Kidney capillary endothelial cell (primary cell): ENCODE results near the gene BCL2L1.
"Not testable (repeated sequence)": the region's sequence is repeated elsewhere in the genome, so short reads cannot be mapped to it uniquely, and the experiment has no call there.

ENCODE experiments used
- DNase-seq: peaks from one replicate; pipeline ENCODE4 v3.0.0-alpha.2; 2018; ENCODE audit warnings: low spot score

The BCL2L1 gene

DNA sequence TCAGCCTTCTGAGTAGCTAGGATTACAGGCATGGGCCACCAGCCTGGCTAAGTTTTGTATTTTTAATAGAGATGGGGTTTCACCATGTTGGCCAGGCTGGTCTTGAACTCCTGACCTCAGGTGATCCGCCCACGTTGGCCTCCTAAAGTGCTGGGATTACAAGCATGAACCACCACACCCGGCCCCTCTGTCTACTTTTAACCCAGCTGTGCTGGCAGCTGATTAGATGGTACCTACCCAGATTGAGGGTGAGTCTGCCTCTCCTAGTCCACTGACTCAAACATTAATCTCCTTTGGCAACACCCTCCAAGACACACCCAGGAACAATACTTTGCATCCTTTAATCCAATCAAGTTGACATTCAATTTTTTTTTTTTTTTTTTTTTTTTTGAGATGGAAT is 74.6 kb downstream of the BCL2L1 start:
- not testable (repeated sequence) for DNase-seq

DNA sequence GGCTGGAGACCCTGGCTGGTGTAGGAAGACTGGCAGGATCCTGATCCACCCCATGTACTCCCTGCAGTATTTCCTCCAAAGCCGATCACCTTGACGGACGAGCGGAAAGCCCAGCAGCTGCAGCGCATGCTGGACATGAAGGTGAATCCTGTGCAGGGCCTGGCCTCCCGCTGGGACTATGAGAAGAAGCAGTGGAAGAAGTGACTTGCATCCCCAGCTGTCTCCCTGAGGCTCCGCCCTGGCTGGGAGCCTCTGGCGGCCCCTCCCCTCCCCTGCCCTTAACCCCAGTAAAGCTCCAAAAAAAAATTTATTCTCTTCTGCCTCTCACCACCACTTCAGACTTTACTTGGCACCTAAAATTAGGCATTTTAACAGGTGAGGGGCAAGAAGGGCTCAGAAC is 78.0 kb downstream of the BCL2L1 start:
- DNase-seq: no peak

DNA sequence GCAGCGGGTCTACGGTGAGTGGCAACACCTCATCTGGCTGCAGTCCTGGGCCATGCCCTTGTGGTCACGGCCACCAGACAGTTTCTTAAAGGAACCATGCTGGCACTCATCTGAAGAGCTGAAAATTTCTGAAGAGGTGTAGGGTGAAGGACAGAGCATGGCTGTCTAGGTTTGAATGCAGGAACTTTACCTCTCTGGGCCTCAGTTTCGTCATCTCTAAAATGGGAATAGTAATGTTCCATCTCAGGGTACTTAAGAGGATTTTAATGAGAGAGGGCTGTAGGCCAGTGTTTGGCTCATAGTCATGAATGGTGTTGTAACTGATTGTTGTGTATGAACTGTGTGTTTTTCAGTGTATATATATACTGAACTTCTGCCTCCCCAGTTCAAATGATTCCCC is 79.1 kb downstream of the BCL2L1 start:
- DNase-seq: no peak

DNA sequence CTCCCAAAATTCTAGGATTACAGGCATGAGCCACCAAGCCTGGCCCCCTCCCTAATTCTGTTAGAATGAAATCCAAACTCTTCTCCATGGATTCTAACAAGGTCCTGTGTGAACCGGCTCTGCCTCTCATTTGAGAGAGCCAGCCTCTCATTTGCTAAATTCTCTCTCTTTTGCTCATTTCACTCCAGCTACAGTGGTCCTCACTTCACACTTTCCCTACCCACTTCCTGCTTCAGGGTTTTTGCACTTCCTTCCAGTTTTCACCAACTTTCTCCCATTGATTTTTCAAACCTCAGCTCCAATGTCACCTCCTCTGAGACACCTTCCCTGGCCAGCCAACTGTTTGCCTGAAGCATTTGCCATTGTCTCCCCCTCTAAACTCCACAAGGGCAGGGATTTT is 79.8 kb downstream of the BCL2L1 start:
- no peak for DNase-seq

DNA sequence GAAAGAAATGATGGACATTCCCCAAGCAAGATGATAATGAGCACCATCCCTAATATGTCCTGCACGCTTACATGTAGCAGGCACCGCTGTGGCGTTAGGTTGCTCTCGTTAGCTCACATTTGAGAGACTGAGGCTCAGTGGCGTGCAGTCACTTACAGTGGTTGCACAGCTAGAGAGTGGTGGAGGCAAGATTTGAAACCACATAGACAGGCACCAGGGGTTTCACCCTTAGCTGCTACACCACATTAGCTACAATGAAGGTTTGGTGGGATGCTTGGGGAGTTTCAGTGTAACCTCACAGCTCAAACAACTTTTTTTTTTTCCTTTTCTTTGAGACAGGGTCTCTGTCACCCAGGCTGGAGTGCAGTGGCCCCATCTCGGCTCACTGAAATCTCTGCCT is 81.3 kb downstream of the BCL2L1 start:
- DNase-seq: no peak

DNA sequence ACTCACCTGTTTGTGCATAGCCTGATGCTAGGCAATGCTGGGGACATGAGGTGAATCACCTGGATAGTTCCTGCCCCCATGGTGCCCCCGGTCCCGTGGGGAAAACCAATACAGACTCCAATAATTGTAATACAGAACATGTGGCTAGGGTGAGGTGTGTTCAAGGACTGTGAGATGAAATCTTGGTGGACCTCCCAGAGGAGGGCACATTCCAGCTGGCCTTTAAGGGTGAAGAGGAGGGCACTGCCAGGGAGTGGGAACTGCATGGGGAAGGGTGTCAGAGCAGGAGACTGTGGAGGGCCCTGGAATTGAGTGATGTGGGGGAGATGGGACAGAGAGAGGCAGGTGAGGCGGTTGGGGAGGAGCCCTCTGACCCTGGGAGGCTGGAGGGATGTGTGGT is 82.4 kb downstream of the BCL2L1 start:
- no peak for DNase-seq

DNA sequence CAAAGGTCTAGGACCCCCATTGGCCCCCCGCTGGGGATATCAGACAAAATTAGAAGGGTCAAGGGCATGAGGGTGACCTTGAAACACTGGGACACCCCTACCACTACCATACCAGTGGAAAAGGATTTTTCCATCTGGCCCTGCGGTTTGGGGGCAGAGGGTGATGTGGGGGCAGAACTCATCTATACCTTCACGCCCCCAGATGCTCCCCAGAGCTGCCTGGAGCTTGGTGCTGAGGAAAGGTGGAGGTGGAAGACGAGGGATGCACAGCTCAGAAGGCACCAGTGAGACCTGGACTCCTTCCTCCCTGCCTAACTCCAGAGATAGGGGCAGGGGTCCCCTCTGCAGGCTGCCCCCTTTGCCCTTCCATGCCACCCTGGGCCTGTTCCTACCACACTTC is 83.9 kb downstream of the BCL2L1 start:
- DNase-seq: no peak

DNA sequence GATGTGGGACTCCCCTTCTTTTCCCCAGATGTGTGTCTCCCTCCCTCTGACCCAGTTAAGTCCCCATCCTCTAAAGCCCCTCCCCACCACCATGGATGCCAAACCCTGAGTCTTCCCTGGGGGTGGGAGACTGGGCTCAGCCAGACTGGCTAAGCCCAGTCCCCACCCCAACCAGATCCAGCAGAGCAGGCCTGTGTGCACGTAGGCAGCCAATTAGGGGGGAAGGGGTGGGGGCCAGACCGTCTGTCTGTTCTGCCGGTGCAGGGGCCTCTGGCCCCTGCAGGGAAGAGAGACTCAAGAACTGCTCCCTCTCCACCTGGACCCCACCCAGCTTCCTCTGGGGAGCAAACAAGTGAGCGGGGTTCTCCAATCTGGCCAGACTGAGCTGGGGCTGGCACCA is 84.4 kb downstream of the BCL2L1 start:
- DNase-seq: no peak

DNA sequence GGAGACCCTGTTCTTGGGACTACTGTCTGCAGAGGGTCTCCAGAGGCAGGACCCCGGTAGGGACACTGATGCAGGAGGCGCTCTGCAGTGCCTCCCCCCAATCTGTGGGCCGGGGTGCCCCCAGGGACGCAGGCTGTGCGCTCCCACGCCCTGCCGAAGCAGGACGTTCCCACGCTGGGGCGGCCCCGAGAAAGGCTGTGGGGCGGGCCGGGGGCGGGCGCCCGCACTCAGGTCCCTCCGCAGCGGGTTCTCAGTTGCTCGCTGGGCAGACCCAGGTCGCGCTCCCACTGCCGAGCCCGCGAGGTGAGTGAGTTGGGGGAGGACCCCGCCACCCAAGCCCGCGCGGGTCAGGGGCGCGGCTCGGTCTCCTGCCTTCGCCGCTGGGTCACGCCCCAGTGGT is 85.0 kb downstream of the BCL2L1 start, which contains the start of gene COX4I2:
TSS of gene COX4I2 (plus strand) at position 253 of the 400 bp plus-strand sequence. CDS start 1,106 bp downstream, outside the sequence.
- no peak for DNase-seq

DNA sequence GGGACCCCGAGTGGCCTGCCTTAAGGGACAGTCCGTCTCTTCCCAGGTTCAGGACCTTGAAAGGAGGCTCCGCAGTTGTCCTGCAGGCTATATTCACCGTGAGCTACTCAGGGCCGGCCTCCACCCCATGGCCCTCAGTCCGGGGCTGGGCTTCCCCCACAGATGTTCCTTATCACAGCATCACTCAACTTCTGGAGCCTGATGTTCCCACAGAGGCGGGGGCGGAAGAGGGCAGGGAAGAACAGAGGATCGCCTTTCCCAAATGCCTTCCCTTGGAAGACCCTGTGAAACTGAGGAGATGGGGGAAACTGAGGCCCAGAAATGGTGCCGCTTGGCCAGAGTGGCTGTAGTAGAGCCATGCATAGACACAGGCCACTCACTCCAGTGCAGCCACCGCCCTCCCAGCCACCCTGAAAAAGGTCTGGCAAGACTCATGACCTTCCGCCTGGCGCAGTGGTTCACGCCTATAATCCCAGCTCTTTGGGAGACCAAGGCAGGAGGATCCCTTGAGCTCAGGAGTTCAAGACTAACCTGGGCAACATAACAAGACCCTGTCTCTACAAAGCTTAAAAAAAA is 89.2 kb downstream of the BCL2L1 start:
- DNase-seq: no peak

DNA sequence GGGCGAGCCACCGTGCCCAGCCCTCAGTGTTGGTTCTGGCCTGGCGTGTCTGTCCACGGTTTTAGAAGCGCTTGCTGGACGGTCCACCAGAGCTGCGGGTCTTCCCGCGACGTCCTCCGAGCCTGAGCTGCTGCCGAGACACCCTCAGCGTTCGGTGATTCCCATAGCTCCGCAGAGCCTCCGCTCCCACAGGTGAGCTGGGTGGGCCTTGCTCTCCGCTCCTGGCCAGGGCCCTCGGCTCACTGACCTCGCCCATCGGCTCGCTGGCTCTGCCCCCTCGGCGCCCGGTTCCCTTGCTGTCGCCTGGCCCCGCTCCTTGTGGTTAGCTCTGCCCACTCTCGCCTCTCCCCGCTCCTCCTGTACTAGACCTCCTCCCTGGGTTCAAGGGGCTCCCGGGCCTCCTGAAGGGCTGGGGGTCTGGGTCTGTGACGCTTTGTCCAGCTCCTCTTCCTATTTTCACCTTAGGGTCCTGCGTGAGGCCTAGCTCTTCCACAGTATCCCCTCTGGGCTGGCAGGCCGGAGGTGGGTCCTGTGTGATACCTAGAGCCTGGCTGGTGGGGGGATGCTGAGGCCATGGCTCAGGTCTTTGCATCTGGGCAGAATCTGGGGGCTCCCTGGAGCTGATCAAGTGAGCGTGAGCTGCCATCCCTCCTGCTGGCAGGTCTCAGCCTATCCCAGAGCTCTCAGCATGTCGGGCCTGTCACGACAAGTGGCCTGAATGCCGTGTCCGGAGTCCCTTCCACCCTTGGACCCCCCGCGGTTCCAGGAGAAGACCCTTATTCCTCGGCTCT is 89.9 kb downstream of the BCL2L1 start:
- no peak for DNase-seq

DNA sequence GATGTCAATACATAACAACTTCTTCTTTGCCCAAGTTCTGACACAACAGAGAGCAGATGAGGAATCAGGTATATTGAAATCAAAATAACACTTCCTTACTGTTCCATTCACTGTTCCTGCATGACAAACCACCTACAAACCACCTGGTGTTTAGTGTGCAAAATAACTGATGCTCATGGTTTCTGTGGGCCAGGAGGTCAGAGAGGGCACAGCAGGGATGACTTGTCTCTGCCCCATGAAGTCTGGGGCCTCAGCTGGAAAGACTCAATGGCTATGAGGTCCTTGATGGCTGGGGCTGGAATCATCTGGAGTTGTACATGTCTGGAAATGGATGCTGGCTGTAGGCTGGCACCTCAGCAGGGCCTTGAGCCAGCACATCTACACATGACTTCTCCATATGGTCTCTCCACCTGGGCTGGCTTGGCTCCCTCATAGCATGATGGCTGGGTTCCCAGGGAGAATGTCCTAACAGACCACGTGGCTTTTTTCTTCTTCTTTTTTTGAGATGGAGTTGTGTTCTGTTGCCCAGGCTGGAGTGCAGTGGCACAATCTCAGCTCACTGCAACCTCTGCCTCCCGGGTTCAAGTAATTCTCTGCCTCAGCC is 92.4 kb downstream of the BCL2L1 start:
- no peak for DNase-seq

DNA sequence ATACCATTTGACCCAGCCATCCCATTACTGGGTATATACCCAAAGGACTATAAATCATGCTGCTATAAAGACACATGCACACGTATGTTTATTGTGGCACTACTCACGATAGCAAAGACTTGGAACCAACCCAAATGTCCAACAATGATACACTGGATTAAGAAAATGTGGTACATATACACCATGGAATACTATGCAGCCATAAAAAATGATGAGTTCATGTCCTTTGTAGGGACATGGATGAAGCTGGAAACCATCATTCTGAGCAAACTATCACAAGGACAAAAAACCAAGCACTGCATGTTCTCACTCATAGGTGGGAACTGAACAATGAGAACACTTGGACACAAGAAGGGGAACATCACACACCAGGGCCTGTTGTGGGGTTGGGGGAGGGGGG is 94.6 kb downstream of the BCL2L1 start:
- DNase-seq: not testable (repeated sequence)

DNA sequence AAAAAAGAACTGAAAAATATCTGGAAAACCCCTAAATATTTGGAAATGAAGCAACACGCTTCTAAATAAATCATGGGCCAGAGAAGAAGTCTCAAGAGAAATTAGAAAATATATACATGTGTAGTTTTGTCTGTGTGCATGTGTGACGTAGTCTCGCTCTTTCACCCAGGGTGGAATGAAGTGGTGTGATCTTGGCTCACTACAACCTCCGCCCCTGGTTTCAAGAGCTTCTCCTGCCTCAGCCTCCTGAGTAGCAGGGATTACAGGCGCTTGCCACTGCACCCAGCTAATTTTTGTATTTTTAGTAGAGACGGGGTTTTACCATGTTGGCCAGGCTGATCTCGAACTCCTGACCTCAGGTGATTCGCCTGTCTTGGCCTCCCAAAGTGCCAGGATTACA is 96.1 kb downstream of the BCL2L1 start:
- not testable (repeated sequence) for DNase-seq

DNA sequence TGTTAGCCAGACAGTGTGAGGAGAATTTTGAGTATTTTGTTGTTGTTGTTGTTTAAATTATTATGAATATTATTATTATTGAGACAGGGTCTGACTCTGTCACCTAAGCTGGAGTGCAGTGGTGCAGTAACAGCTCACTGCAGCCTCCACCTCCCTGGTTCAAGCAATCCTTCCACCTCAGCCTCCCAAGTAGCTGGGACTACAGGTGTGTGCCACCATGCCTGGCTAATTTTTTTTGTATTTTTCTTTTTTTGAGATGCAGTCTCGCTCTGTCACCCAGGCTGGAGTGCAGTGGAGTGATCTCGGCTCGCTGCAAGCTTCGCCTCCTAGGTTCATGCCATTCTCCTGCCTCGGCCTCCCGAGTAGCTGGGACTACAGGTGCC is 99.6 kb downstream of the BCL2L1 start:
- not testable (repeated sequence) for DNase-seq

DNA sequence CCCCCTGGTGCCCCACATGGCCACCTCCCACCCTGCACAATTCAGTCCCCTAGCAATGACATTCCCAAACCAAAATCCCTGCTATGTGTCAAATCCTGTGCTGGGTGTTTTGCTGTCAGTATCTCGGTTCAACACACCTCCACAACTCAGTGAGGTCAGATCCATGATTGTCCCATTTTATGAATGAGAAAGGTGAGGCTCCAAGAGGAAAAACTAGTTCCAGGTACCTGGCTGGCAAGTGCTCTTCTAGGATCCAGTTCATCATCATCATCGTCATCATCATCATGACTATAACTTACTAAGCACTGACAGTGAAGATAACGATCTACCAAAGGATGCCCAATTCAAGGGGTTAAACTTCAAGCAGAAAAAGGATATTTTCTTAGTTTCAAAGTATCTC is 102.4 kb downstream of the BCL2L1 start:
- no peak for DNase-seq

DNA sequence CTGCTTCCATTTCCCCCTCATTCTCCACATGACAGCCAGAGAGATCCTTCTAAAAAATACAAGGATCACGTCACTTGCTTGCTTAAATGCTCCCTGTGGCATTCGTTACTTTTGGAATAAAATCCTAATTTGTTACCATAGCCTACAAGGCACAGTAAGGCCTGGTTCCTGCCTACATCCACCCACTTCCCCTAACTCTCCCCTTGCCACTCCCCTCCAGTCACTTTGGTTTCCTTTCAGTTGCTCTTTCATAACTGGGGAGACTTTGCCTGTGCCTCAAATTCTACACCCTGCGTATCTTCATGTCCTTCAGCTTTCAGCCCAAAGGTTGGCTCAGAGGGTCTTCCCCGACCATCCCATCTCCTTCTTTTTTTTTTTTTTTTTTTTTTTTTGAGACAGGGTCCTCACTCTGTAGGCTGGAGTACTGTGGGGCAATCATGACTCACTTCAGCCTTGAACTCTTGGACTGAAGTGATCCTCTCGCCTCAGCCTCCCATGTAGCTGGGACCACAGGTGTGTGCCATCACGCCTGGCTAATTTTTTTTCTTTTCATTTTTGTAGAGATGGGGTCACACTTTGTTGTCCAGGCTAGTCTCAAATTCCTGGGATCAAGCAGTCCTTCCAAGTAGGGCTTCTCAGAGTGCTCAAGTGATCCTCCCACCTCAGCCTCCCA is 105.1 kb downstream of the BCL2L1 start:
- DNase-seq: no peak

DNA sequence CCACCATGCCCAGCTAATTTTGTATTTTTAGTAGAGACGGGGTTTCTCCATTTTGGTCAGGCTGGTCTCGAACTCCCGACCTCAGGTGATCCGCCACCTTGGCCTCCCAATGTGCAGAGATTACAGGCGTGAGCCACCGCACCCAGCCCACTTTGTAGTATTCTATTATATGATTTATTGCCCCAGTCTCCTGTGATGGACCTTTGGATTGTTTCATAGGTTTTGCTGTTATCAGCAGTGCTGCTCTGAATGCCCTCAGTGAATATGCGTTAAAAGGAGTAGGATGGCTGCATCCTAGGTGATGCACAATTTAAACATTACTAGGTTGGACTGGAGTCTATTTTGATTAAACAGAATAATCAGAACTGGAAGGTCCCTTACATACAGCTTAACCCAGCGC is 107.3 kb downstream of the BCL2L1 start:
- DNase-seq: no peak
